HG02970 (cell line): ENCODE results near the gene MSMP.
A peak's percentile ranks its signal among the peaks of the same experiment; 100 is the strongest.

Experiments used
- ATAC-seq: cut with Tn5 transposase; IDR thresholded peaks from one replicate; pipeline ENCODE4 v1.9.1; 2021; ENCODE audit warnings: mild to moderate bottlenecking, moderate library complexity, moderate number of reproducible peaks; ENCODE audit not compliant: unreplicated experiment, low FRiP score

MSMP gene

GRCh38 chr9:35771943-35772342 is 17.9 kb upstream of the MSMP start:
- ATAC-seq, result no peak

DNA sequence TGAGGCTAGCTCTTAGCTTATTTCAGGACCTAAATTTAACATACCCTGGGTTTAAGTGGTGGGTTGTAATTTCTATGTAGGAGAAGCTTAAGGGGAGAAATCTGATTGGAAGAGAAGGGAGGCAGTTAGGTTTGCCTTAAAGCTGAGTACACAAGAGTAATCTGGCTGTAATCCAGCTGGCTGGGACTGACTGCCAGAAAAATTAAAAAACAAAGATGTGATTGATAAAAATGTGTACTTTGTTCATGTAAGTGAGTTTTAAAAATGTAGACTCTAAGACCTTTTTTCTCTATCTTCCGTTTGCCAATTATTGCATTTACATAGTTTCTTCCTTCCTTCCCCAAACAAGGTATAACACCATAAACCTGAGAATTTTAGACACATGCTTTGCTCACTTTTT is 17.5 kb upstream of the MSMP start:
- ATAC-seq, result no peak

GRCh38 chr9:35771075-35771433 is 17.0 kb upstream of the MSMP start:
- ATAC-seq, result no peak

- no peak for ATAC-seq
Measured at GRCh38 chr9:35769763-35770162, 15.7 kb upstream of the MSMP start.

GRCh38 chr9:35767458-35767857 is 13.4 kb upstream of the MSMP start:
- ATAC-seq, result no peak

DNA sequence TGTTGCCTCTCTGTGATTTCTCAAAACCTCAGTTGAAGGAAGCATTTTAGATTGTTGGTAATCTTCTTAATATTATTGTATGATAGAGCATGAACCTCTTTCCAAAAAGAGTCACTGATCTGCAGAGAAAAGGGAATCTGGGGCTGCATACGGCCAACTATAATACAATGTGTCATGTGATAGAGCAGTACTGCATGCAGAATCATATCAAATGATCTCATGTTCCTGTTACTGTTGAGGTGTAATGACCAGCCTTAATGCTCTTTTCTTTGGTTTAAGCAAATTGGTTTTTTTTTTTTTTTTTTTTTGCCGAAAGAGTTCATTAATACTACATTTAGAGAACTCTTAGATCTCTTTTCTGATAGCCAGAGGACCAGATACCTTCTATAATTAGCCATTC is 12.9 kb upstream of the MSMP start:
- ATAC-seq, result no peak

DNA sequence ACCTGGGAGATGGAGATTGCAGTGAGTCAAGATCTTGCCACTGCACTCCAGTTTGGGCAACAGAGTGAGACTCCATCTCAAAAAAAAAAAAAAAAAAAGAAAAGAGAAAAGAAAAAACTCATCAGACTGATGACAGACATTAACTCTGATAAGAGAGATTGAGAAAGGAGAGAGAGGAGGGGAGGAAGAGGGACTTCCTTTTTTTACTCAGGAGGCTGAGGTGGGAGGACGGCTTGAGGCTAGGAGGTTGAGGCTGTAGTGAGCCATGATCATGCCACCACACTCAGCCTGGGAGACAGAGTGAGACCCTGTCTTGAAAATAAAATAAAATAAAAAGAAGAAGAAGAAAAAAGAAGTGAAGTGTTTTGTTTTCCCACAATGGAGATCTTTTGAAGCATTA is 9.7 kb upstream of the MSMP start:
- no peak for ATAC-seq

DNA sequence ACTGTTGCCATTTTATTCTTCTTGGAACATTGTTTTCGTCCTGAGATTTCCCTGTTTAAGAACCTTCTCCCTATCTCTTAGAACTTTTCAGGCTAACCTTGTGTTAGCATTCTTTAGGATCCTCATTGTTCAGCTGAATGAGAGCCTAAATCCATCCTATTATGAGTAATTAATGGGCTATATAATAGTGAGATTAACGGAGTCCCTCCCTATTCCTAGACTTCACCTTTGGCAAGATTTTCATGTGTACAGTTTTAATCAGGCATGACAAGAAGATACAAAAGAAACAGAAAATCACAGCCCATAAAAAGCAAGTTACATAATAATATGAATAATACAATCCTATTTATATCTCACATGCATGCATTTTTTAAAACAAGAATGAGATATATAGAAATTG is 9.1 kb upstream of the MSMP start:
- no peak for ATAC-seq

GRCh38 chr9:35760651-35761050 is 6.6 kb upstream of the MSMP start:
- ATAC-seq, result no peak

GRCh38 chr9:35759795-35760194 is 5.7 kb upstream of the MSMP start:
- ATAC-seq, result no peak

DNA sequence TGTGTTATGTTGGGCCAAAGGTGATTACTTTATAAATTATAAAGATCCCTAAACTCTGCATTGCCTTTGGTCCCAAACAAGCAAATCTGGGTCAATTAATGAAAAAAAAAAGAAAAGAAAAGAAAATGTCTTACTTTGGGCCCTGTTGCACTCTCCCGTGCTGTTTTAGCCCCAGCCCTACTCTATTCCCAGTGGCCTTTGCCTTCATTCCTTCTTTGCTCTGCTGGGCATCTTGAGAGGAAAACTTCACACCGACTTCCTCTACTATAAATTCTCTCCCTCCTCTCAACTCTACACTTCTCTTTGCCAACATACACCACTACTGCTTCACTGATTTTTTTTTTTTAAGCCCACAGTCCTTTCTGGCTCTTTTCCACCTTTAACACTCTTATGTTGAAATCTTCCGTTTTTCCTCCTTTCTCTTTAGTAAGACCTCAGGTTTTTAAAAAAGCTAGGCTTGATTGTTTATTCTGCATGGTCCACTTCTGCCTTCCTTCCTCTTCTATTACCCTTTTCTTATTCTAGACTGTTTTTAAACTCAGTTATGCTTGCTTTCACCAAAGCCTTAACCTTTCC is 4.5 kb upstream of the MSMP start:
- ATAC-seq, result no peak

GRCh38 chr9:35757892-35758275 is 3.8 kb upstream of the MSMP start:
- no peak for ATAC-seq

GRCh38 chr9:35757226-35757891 is 3.3 kb upstream of the MSMP start:
- ATAC-seq, result peak; percentile 46

DNA sequence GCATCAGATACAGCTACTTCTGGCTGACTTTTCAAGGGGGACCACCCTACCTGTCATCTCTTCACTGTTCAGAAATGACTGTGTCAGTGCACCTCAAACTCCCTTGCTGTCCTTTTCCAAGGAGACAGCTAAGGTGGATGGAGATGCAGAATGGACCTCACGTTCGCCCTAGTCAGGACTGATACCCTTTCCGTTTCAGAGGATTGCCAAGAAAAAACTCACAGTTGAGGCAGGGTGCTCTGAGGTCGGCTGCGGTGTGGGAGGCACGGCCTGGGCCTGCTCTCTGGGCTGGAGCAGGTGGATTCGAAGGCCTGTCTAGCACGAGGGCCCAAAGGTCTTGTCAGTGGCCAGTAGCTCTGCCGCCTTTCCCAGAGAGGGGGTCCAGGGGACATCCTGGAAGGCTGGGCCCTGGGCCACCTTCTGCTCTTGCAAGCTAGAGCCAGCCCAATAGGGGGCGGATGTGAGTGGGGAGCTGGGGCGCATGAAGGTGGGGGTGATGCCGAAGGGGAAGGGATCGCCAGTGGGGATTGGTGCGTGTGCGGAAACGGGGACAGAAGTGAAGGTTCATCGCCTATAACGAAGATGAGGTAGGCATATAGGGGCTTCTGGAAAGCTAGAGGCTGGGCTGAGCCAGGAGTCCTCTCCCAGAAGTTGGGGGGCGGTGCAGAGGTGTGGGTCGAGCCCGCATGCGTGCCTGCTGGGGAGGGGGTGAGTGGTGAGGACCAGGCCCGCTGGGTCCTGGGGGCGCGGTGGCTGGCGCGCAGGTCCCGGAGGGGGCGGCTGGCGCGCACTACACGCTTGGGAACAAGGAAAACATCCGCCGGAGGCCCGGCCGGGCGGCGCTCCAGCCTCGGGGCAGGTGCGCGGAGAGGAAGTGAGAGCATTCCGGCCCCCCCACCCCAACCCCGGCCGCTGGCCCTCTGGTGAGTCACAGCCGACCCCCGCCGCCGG is 2.5 kb upstream of the MSMP start:
- peak; percentile 66 for ATAC-seq

- ATAC-seq, result no peak
Measured at GRCh38 chr9:35755071-35755470, 995 bp upstream of the MSMP start.

GRCh38 chr9:35753466-35753865 is 610 bp downstream of the MSMP start:
- ATAC-seq, result no peak

DNA sequence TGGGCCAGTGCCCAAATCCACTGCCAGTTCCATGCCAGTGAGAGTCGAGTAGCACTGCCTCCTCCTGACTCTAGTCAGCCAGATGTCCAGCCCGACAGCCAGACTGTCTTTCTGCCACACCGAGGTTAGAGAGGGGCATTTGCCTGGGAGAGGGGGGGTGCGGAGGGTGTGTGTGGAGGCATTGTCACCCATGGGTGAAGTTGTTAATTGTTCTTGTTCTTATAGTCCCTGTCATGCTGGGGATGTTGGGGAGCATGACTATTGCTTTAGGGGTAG is 3.9 kb downstream of the MSMP start:
- ATAC-seq, result no peak

DNA sequence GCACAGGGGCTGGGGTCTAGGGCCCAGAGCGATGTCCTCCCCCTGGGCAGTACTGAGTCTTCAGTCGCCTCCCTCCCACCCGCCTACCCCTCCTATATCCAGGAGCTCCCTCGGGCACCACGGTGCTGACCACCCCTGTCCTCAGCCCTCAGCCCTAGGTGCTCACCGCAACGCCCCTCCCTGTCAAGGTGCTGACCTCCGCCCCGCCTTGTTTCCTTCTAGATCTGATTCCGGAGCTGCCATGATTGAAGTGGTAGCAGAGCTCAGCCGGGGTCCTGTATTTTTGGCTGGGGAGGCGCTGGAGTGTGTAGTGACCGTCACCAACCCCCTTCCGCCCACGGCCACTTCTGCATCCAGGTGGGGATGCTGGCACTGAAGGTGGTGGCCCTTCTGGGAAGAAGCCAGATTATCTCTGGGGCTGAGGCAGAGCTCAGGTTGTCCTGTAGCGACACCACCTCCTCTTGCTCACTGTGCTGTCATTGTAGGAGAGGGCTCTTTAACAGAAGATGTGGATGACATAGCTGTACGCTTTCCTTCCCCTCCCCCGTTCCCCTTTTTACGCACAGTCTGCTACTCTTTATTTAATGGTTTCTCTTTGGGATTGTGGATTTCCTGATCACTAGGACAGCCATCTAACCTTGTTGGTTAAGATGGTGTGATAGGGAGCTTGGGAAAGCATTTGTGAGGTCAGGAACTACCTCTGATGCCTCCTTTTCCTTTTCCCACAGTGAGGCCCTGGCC is 4.4 kb downstream of the MSMP start:
- peak; percentile 23 for ATAC-seq

DNA sequence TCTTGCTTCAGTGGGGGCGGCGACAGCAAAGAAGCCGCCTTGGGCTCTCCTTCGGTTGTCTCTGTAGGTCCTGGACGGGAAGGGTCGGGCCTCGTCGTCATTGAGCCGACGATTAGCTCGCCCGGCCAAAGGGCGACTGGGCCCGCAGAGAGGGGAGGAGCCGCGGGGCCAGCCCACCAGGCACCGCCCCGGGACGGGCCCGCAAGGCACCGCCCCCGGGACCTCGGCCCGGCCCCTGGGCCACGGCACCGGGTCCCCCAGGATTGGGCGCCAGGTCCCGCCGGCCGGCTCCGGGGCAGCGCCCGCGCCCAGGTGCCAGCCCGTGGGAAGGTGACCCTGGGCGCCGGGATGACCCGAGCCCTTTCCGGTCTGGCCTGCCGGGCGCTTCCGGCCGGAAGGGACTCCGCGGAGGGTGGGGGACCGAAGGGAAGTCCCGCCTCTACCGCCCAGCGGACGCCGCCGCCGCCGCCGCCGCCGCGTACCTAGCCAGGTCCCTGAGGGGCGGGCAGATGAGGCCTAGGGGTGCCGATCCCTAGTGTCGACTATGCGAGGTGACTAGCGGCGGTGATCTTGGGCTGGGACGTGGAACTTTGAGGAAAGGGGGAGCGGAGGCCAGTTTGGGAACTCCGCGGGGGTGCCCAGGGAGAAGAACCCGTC is 5.1 kb downstream of the MSMP start, which contains the start of the genes GBA2 and RGP1:
Gene GBA2 (minus strand): TSS at position 371 of the 657 bp plus-strand sequence. CDS start 524 bp downstream, outside the sequence.
Gene RGP1 (plus strand): TSS at position 430 of the 657 bp plus-strand sequence. CDS start 469 bp downstream, outside the sequence.
- ATAC-seq, result peak; percentile 67

DNA sequence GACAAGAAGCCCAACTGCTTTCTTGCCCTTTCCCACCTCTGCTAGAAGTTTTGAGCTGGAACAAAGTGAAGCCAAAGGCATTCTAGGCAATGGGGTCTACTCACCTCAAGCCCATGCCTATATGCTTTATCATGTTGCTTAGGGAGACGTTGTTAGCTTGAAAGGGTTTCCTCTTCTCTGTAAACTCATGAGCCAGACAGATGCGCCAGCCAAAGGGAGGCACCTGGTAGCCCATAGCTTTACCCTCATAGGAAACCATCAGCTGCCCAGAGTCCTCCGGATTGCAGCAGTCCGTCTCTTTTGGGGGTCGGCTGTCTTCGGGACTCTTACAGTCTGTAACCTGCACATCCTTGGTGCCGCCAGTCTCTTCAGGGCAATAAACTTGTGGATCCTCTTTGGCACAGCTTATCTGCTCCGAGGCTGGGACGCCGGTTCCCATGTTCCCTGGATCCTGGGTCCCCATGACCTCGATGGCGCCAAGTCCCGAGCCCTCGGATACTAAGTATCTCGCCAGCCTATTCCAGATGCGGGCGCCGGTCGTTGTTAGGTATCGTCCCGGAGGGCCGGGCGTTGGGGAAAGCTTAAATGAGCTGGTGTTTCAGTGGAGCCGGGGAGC is 5.7 kb downstream of the MSMP start:
- ATAC-seq, result no peak
